ENCODE measurements around the gene CXCL3.
"Not testable (repeated sequence)": the region's sequence is repeated elsewhere in the genome, so short reads cannot be mapped to it uniquely, and the experiment has no call there.

CXCL3 gene

GRCh38 chr4:74038425-74039314 lies at the start of gene CXCL3:
Gene CXCL3, minus strand, starts transcription at chr4:74038689. Its CDS starts 78 bp downstream, at chr4:74038611.
- DNase-seq = no peak

- no peak for DNase-seq
These were observed 49.0 kb upstream of the CXCL3 start for GRCh38 chr4:74087481-74087880.

GRCh38 chr4:74085669-74086068 lies 47.2 kb upstream of the CXCL3 start:
- no peak for DNase-seq

GRCh38 chr4:74084984-74085383 lies 46.5 kb upstream of the CXCL3 start:
- no peak for DNase-seq

GRCh38 chr4:74083546-74083945 lies 45.1 kb upstream of the CXCL3 start:
- no peak for DNase-seq

GRCh38 chr4:74081035-74081434 lies 42.5 kb upstream of the CXCL3 start:
- DNase-seq = no peak

GRCh38 chr4:74080351-74080750 lies 41.9 kb upstream of the CXCL3 start:
- not testable (repeated sequence) for DNase-seq

- not testable (repeated sequence) for DNase-seq
These were observed 40.5 kb upstream of the CXCL3 start for GRCh38 chr4:74079024-74079423.

- no peak for DNase-seq
These were observed 34.9 kb upstream of the CXCL3 start for GRCh38 chr4:74073358-74073757.

- DNase-seq = no peak
These were observed 34.2 kb upstream of the CXCL3 start for GRCh38 chr4:74072739-74073138.

- no peak for DNase-seq
These were observed 29.1 kb upstream of the CXCL3 start for GRCh38 chr4:74067586-74067985.

- no peak for DNase-seq
These were observed 27.7 kb upstream of the CXCL3 start for GRCh38 chr4:74066232-74066631.

- DNase-seq = no peak
These were observed 26.7 kb upstream of the CXCL3 start for GRCh38 chr4:74065115-74065642.

GRCh38 chr4:74063859-74064258 lies 25.4 kb upstream of the CXCL3 start:
- no peak for DNase-seq

- DNase-seq = no peak
These were observed 24.5 kb upstream of the CXCL3 start for GRCh38 chr4:74062953-74063352.

- DNase-seq = no peak
These were observed 22.9 kb upstream of the CXCL3 start for GRCh38 chr4:74061430-74061829.

GRCh38 chr4:74059161-74059829 lies 20.8 kb upstream of the CXCL3 start:
- no peak for DNase-seq

- DNase-seq = no peak
These were observed 19.7 kb upstream of the CXCL3 start for GRCh38 chr4:74058048-74058651.

- DNase-seq = no peak
These were observed 19.1 kb upstream of the CXCL3 start for GRCh38 chr4:74057588-74057987.

- no peak for DNase-seq
These were observed 18.5 kb upstream of the CXCL3 start for GRCh38 chr4:74056858-74057562.

- no peak for DNase-seq
These were observed 17.8 kb upstream of the CXCL3 start for GRCh38 chr4:74056114-74056857.

GRCh38 chr4:74055498-74055897 lies 17.0 kb upstream of the CXCL3 start:
- DNase-seq = no peak

Data from stimulated activated CD4-positive, alpha-beta T cell treated with anti-CD3 and anti-CD28 coated beads, Interleukin-4, amount 100 ng/mL, for 24 hours (primary cell).